ENCODE data around the gene PNLIPRP2.

Gene PNLIPRP2

DNA sequence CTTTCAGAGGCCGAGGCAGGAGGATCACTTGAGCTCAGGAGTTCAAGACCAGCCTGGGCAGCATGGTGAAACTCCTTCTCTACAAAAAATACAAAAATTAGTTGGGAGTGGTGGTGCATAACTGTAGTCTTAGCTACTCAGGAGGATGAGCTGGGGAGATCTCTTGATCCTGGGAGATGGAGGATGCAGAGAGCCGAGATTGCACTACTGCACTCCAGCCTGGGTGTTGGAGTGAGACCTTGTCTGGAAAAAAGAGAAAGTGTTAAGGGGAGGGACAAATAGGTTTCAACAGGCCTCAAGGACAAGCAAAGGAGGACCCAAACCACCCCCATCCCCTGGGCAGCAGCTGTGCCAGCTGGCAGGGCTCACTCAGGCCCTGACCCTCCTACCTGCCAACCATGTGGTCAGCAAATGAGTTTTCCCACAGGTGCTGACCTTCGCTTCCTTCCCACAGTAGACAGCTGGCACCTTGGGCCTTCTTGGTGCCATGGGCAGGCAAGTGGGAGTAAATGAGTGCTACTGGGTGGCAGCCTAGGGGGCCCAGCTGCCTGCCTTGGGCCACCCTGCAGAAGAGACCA, 5.5 kb upstream of the PNLIPRP2 start:
- TF ChIP-seq, protein P1, sequence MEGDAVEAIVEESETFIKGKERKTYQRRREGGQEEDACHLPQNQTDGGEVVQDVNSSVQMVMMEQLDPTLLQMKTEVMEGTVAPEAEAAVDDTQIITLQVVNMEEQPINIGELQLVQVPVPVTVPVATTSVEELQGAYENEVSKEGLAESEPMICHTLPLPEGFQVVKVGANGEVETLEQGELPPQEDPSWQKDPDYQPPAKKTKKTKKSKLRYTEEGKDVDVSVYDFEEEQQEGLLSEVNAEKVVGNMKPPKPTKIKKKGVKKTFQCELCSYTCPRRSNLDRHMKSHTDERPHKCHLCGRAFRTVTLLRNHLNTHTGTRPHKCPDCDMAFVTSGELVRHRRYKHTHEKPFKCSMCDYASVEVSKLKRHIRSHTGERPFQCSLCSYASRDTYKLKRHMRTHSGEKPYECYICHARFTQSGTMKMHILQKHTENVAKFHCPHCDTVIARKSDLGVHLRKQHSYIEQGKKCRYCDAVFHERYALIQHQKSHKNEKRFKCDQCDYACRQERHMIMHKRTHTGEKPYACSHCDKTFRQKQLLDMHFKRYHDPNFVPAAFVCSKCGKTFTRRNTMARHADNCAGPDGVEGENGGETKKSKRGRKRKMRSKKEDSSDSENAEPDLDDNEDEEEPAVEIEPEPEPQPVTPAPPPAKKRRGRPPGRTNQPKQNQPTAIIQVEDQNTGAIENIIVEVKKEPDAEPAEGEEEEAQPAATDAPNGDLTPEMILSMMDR (IDR thresholded peaks at IDR 0.05; ENCODE audit: poor library complexity, severe bottlenecking) = no peak
- ATAC-seq (ENCODE audit: low read depth) = no peak
- no peaks in the 10 kb centered on the region for H3K36me3 ChIP-seq (ENCODE audit: low read depth)
- no peak for DNase-seq (ENCODE audit: low spot score)
- no peaks in the 10 kb centered on the region for H3K9me3 ChIP-seq (ENCODE audit: severe bottlenecking)
- no peaks in the 10 kb centered on the region for H3K27me3 ChIP-seq (ENCODE audit: insufficient read depth, poor library complexity, severe bottlenecking)
- no peak overlapping the region for H3K27ac ChIP-seq (ENCODE audit: poor library complexity, severe bottlenecking)
- no peak overlapping the region for H3K4me3 ChIP-seq (ENCODE audit: severe bottlenecking)
- H3K4me1 ChIP-seq (ENCODE audit: insufficient read depth, poor library complexity, severe bottlenecking) = no peaks in the 10 kb centered on the region

DNA sequence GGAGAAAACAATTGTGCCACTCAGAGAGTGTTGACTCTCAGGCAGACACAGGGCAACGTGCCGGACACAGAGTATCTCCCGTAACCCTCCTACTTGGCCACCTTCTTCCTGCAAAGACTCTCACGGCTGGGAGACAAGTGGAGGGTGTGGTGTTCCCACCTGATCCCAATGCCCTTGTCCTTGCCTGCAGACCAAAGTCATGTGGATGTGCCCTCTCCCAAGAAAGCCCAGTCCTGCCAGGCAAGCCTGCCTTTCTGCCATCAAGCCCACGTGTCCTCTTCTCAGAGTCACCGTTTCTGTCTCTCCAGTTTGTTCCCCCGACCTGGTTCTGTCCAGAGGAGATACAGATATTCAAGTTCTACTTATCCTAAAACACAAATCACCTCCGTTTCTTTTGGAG, 723 bp downstream of the PNLIPRP2 start:
- TF ChIP-seq, protein P1 (IDR thresholded peaks at IDR 0.05; ENCODE audit: poor library complexity, severe bottlenecking) = no peak
- DNase-seq (ENCODE audit: low spot score) (no peak), ATAC-seq (ENCODE audit: low read depth) (no peak)
- H3K9me3 ChIP-seq (ENCODE audit: severe bottlenecking) = no peaks in the 10 kb centered on the region
- no peak overlapping the region for H3K27ac ChIP-seq (ENCODE audit: poor library complexity, severe bottlenecking)
- no peaks in the 10 kb centered on the region for H3K36me3 ChIP-seq (ENCODE audit: low read depth)
- H3K4me3 ChIP-seq (ENCODE audit: severe bottlenecking) = no peak overlapping the region
- no peaks in the 10 kb centered on the region for H3K4me1 ChIP-seq (ENCODE audit: insufficient read depth, poor library complexity, severe bottlenecking)
- peaks cover 1% of the 10 kb centered on the region for H3K27me3 ChIP-seq (ENCODE audit: insufficient read depth, poor library complexity, severe bottlenecking)

DNA sequence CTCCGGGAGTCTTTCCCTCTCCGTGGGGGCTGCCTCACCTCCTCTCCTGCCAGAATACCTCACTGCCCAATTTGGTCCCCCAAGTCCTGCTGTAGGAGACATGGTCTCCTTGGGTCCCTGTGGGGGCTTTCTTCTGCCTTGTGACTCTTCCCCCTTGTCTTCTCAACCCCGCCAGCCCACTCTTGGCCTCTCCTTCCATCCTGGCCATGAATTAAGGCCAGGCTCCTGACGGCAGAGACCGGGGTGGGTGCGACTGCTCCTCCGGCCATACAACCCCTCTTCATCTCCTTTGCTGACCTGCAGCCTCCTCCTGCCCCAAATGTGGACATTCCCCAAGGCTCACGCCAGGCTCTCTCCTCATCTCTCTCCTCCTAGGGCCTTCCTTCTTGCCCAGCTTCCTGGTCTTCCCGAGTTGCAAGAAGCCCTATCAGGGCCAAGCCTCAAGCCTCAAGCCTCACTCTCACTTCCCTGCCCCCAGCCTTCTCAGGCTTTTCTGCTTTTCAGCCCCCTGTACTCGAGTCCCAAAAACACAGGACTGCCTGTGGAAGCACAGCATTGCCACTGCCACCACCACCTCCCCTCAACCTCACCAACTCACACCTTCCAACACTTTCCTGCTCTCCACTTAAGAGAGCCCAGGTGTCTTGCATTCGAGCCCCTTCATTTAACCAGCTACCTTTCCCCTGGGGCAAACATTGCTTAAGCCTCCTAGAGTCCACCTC, 1.3 kb downstream of the PNLIPRP2 start:
- Histone ChIP-seq H3K4me3 (ENCODE audit: severe bottlenecking) (no peak overlapping the region), H3K27me3 (ENCODE audit: insufficient read depth, poor library complexity, severe bottlenecking) (peaks cover 8% of the 10 kb centered on the region), H3K4me1 (ENCODE audit: insufficient read depth, poor library complexity, severe bottlenecking) (no peaks in the 10 kb centered on the region), H3K9me3 (ENCODE audit: severe bottlenecking) (no peaks in the 10 kb centered on the region), H3K36me3 (ENCODE audit: low read depth) (no peaks in the 10 kb centered on the region), H3K27ac (ENCODE audit: poor library complexity, severe bottlenecking) (no peak overlapping the region)
- no peak for ATAC-seq (ENCODE audit: low read depth)
- no peak for DNase-seq (ENCODE audit: low spot score)
- TF ChIP-seq, protein P1 (IDR thresholded peaks at IDR 0.05; ENCODE audit: poor library complexity, severe bottlenecking) = no peak

DNA sequence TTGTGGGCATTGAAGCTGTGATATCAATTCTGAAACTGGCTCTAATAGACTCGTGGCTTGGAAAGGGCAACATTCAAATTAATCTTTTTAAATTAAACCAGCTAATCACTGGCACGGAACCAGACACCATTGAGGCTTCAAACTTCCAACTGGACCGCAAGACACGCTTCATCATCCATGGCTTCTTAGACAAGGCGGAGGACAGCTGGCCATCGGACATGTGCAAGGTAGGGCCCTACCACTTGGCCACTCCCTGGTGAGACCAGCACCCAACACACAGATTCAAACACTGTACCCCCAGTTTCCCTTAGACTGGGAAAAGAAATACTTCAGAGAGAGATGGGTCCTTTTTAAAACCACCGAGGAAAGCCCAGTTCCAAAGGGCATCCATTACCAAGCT, 5.1 kb downstream of the PNLIPRP2 start:
- Histone ChIP-seq H3K4me3 (ENCODE audit: severe bottlenecking) (no peak overlapping the region), H3K27me3 (ENCODE audit: insufficient read depth, poor library complexity, severe bottlenecking) (peaks cover 13% of the 10 kb centered on the region), H3K36me3 (ENCODE audit: low read depth) (no peaks in the 10 kb centered on the region), H3K9me3 (ENCODE audit: severe bottlenecking) (no peaks in the 10 kb centered on the region), H3K4me1 (ENCODE audit: insufficient read depth, poor library complexity, severe bottlenecking) (no peaks in the 10 kb centered on the region), H3K27ac (ENCODE audit: poor library complexity, severe bottlenecking) (no peak overlapping the region)
- TF ChIP-seq, protein P1 (IDR thresholded peaks at IDR 0.05; ENCODE audit: poor library complexity, severe bottlenecking) = no peak
- ATAC-seq (ENCODE audit: low read depth) (no peak), DNase-seq (ENCODE audit: low spot score) (no peak)

DNA sequence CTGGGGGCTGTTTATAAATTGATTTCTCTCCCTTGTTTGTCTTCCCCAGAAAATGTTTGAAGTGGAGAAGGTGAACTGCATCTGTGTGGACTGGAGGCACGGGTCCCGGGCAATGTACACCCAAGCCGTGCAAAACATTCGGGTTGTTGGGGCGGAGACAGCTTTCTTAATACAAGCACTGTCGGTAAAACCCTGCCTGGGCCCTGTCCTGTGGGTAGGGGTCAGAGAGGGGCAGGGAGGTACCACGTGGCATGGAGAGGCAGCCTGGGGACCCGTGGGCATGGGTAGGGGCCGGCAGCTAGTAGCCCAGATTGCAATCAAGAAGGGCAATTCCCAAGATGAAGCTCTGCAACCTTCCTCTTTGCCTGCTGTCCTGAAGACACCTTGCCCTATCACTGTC, 6.1 kb downstream of the PNLIPRP2 start:
- TF ChIP-seq, protein P1 (IDR thresholded peaks at IDR 0.05; ENCODE audit: poor library complexity, severe bottlenecking) = no peak
- ATAC-seq (ENCODE audit: low read depth) (no peak), DNase-seq (ENCODE audit: low spot score) (no peak)
- no peak overlapping the region for H3K4me3 ChIP-seq (ENCODE audit: severe bottlenecking)
- no peak overlapping the region for H3K27ac ChIP-seq (ENCODE audit: poor library complexity, severe bottlenecking)
- H3K4me1 ChIP-seq (ENCODE audit: insufficient read depth, poor library complexity, severe bottlenecking) = no peaks in the 10 kb centered on the region
- no peaks in the 10 kb centered on the region for H3K9me3 ChIP-seq (ENCODE audit: severe bottlenecking)
- peaks cover 13% of the 10 kb centered on the region for H3K27me3 ChIP-seq (ENCODE audit: insufficient read depth, poor library complexity, severe bottlenecking)
- H3K36me3 ChIP-seq (ENCODE audit: low read depth) = no peaks in the 10 kb centered on the region
